H9 (cell line): ENCODE data around the gene PREPL. TPM values are rescaled to one million over a fixed set of nuclear protein-coding genes. Genes with fewer than 3 reads are reported as not detected.

Experiments used
- DNase-seq: peaks from one replicate; pipeline ENCODE4 v3.0.0-alpha.2; 2017
- H2AFZ ChIP-seq: one replicate; pipeline ENCODE4 v1.6.1; 2013; ENCODE audit warnings: mild to moderate bottlenecking, low read length, control low read depth, moderate library complexity
- H2AK5ac ChIP-seq: 2 replicates; pipeline ENCODE4 v1.6.1; 2013; ENCODE audit warnings: low read length, control low read depth, mixed read lengths; ENCODE audit not compliant: insufficient read length
- H2BK120ac ChIP-seq: one replicate; pipeline ENCODE4 v1.6.1; 2013; ENCODE audit warnings: low read depth, mild to moderate bottlenecking, low read length, control low read depth, inconsistent platforms; ENCODE audit not compliant: poor library complexity, severe bottlenecking
- H2BK12ac ChIP-seq: 2 replicates; pipeline ENCODE4 v1.6.1; 2013; ENCODE audit warnings: low read length, control low read depth, mixed read lengths, low read depth; ENCODE audit not compliant: insufficient read length
- H2BK15ac ChIP-seq: 2 replicates; pipeline ENCODE4 v1.6.1; 2013; ENCODE audit warnings: low read depth, low read length, control low read depth
- H2BK20ac ChIP-seq: one replicate; pipeline ENCODE4 v1.6.1; 2013; ENCODE audit warnings: low read depth, mild to moderate bottlenecking, low read length, control low read depth, inconsistent platforms; ENCODE audit not compliant: poor library complexity, severe bottlenecking
- H2BK5ac ChIP-seq: 2 replicates; pipeline ENCODE4 v1.6.1; 2013; ENCODE audit warnings: low read length, control low read depth, mixed read lengths; ENCODE audit not compliant: insufficient read length
- H3K14ac ChIP-seq: 2 replicates; pipeline ENCODE4 v1.6.1; 2013; ENCODE audit warnings: low read length, control low read depth; ENCODE audit not compliant: insufficient read depth
- H3K18ac ChIP-seq: 2 replicates; pipeline ENCODE4 v1.6.1; 2013; ENCODE audit warnings: low read depth, mild to moderate bottlenecking, mixed read lengths, low read length, control low read depth; ENCODE audit not compliant: insufficient read length
- H3K23ac ChIP-seq: 2 replicates; pipeline ENCODE4 v1.6.1; 2013; ENCODE audit warnings: low read length, control low read depth, mixed read lengths, low read depth; ENCODE audit not compliant: insufficient read length
- H3K23me2 ChIP-seq: 2 replicates; pipeline ENCODE4 v1.6.1; 2013; ENCODE audit warnings: low read depth, mild to moderate bottlenecking, mixed read lengths, low read length, control low read depth; ENCODE audit not compliant: insufficient read length, poor library complexity, severe bottlenecking
- H3K27ac ChIP-seq: 2 replicates; pipeline ENCODE4 v1.5.1; 2013; ENCODE audit warnings: low read length, control low read depth, mixed read lengths, low read depth; ENCODE audit not compliant: insufficient read length
- H3K27me3 ChIP-seq: 2 replicates; pipeline ENCODE4 v1.6.1; 2013; ENCODE audit warnings: low read length, control low read depth, inconsistent platforms; ENCODE audit not compliant: insufficient read depth
- H3K4ac ChIP-seq: 2 replicates; pipeline ENCODE4 v1.6.1; 2013; ENCODE audit warnings: low read depth, mild to moderate bottlenecking, control low read depth, inconsistent platforms, low read length, moderate library complexity
- H3K4me1 ChIP-seq: 2 replicates; pipeline ENCODE4 v1.6.1; 2013; ENCODE audit warnings: low read length, control low read depth, inconsistent platforms; ENCODE audit not compliant: insufficient read depth
- H3K4me2 ChIP-seq: 2 replicates; pipeline ENCODE4 v1.6.1; 2013; ENCODE audit warnings: low read length, control low read depth, mixed read lengths; ENCODE audit not compliant: insufficient read length, insufficient read depth
- H3K56ac ChIP-seq: 2 replicates; pipeline ENCODE4 v1.6.1; 2013; ENCODE audit warnings: low read depth, mild to moderate bottlenecking, mixed read lengths, low read length, control low read depth; ENCODE audit not compliant: insufficient read length
- H3K79me1 ChIP-seq: 2 replicates; pipeline ENCODE4 v1.6.1; 2013; ENCODE audit warnings: low read depth, mild to moderate bottlenecking, moderate library complexity, low read length, control low read depth, inconsistent platforms; ENCODE audit not compliant: insufficient read depth, poor library complexity, severe bottlenecking
- H3K79me2 ChIP-seq: 2 replicates; pipeline ENCODE4 v1.6.1; 2013; ENCODE audit warnings: low read length, control low read depth, inconsistent platforms; ENCODE audit not compliant: insufficient read depth
- H3K9ac ChIP-seq: 2 replicates; pipeline ENCODE4 v1.6.1; 2013; ENCODE audit warnings: low read length, control low read depth, mixed read lengths; ENCODE audit not compliant: insufficient read length; ENCODE audit errors: extremely low read depth
- H3K9me3 ChIP-seq: one replicate; pipeline ENCODE4 v1.6.1; 2013; ENCODE audit warnings: low read depth, low read length, inconsistent platforms; ENCODE audit not compliant: control insufficient read depth
- H3T11ph ChIP-seq: one replicate; pipeline ENCODE4 v1.6.1; 2013; ENCODE audit warnings: mild to moderate bottlenecking, low read length, control low read depth, inconsistent platforms
- H4K20me1 ChIP-seq: one replicate; pipeline ENCODE4 v1.6.1; 2013; ENCODE audit not compliant: control insufficient read depth, insufficient read length, insufficient read depth
- H4K5ac ChIP-seq: 2 replicates; pipeline ENCODE4 v1.6.1; 2013; ENCODE audit warnings: low read depth, mild to moderate bottlenecking, mixed read lengths, low read length, control low read depth; ENCODE audit not compliant: insufficient read length
- H4K8ac ChIP-seq: replicated peaks from 2 replicates; pipeline ENCODE4 v1.6.1; 2013; ENCODE audit warnings: low read length, control low read depth, mixed read lengths, low read depth; ENCODE audit not compliant: insufficient read length
- H4K91ac ChIP-seq: 2 replicates; pipeline ENCODE4 v1.6.1; 2013; ENCODE audit warnings: low read depth, mild to moderate bottlenecking, moderate library complexity, mixed read lengths, low read length, control low read depth; ENCODE audit not compliant: insufficient read length
- H3K27ac Mint-ChIP-seq, 3 experiments: 2 replicates in 2 of 3; 3 replicates in 1 of 3; pipeline ENCODE4 v1.8.0; 2020 to 2021; ENCODE audit warnings: mixed read lengths in 3 of 3, mild to moderate bottlenecking in 1 of 3, moderate library complexity in 1 of 3
- H3K27me3 Mint-ChIP-seq: 2 replicates; pipeline ENCODE4 v1.8.0; 2021; ENCODE audit warnings: low read depth, mild to moderate bottlenecking, moderate library complexity, mixed read lengths
- H3K36me3 Mint-ChIP-seq, 3 experiments: 2 replicates in 2 of 3; 3 replicates in 1 of 3; pipeline ENCODE4 v1.8.0; 2020 to 2021; ENCODE audit warnings: low read depth in 3 of 3, mixed read lengths in 3 of 3; ENCODE audit not compliant: insufficient read depth in 1 of 3
- H3K4me1 Mint-ChIP-seq, 2 experiments: 2 replicates each; pipeline ENCODE4 v1.8.0; 2020; ENCODE audit warnings: mixed read lengths in 2 of 2
- H3K4me3 Mint-ChIP-seq, 2 experiments: 2 replicates in 1 of 2; 3 replicates in 1 of 2; pipeline ENCODE4 v1.8.0; 2020 to 2021; ENCODE audit warnings: mild to moderate bottlenecking in 2 of 2, mixed read lengths in 2 of 2, moderate library complexity in 1 of 2
- H3K9me3 Mint-ChIP-seq, 2 experiments: 2 replicates in 1 of 2; 3 replicates in 1 of 2; pipeline ENCODE4 v1.8.0; 2020; ENCODE audit warnings: mild to moderate bottlenecking in 2 of 2, mixed read lengths in 2 of 2, moderate library complexity in 1 of 2
- WGBS: extraction: QIAGEN DNeasy Blood & Tissue Kit; methylation state at CpG from one replicate; pipeline ENCODE4 v1.1.7; 2013; ENCODE audit warnings: missing lambda C conversion rate, low lambda C conversion rate, mixed read lengths; ENCODE audit not compliant: insufficient read length; ENCODE audit errors: extremely low coverage; 5-methylcytosine and 5-hydroxymethylcytosine counted together
- total RNA-seq: library from RNA; stranded (reverse); gene quantifications from 2 replicates; pipeline ENCODE4 v1.2.1, GENCODE V29; 2021
- TF ChIP-seq, protein P1 (sequence below): fragments of 200-600 bp; sonication (generic); conservative IDR thresholded peaks from 3 replicates; pipeline ENCODE4 v1.8.0; 2021; ENCODE audit warnings: antibody characterized with exemption, mild to moderate bottlenecking

Gene PREPL
- total RNA-seq, 1 experiment from 2014 or later = 30.1 TPM

GRCh38 chr2:44305882-44306281 lies 55.4 kb downstream of the PREPL start:
- H4K8ac ChIP-seq = no peak overlapping the region
- no peaks in the 10 kb centered on the region for H4K20me1 ChIP-seq
- Mint-ChIP-seq H3K4me1 (peaks cover 5 to 6% of the 10 kb centered on the region in 2 experiments; a peak in 3 of 4 replicates), H3K4me3 (no peak overlapping the region), H3K36me3 (peaks cover 13 to 18% (median 15%) of the 10 kb centered on the region in 3 experiments), H3K27ac (no peak overlapping the region), H3K27me3 (no peaks in the 10 kb centered on the region), H3K9me3 (peaks cover 16 to 21% of the 10 kb centered on the region in 2 experiments)
- H2BK120ac ChIP-seq = no peak overlapping the region
- H2BK12ac ChIP-seq = no peak overlapping the region
- H3K23me2 ChIP-seq = no peaks in the 10 kb centered on the region
- DNase-seq = no peak
- no peaks in the 10 kb centered on the region for H3K79me1 ChIP-seq
- no peak overlapping the region for H2AK5ac ChIP-seq
- H4K5ac ChIP-seq = no peak overlapping the region
- H3K56ac ChIP-seq = no peak overlapping the region
- H3K14ac ChIP-seq = no peak overlapping the region
- WGBS = no CpG with 5 or more reads among the region's 7 CpGs
- H2BK20ac ChIP-seq = no peak overlapping the region
- H3K4me1 ChIP-seq = no peaks in the 10 kb centered on the region; the same call in 1 of the 2 replicates
- H4K91ac ChIP-seq = no peak overlapping the region
- no peak overlapping the region for H3K18ac ChIP-seq
- no peak overlapping the region for H3K4ac ChIP-seq
- no peak overlapping the region for H3K27ac ChIP-seq
- H2BK15ac ChIP-seq = no peak overlapping the region
- no peak overlapping the region for H2AFZ ChIP-seq
- no peak overlapping the region for H3K23ac ChIP-seq
- no peak overlapping the region for H2BK5ac ChIP-seq
- H3K9ac ChIP-seq = no peak overlapping the region
- no peak overlapping the region for H3T11ph ChIP-seq
- no peaks in the 10 kb centered on the region for H3K79me2 ChIP-seq
- TF ChIP-seq, protein P1, sequence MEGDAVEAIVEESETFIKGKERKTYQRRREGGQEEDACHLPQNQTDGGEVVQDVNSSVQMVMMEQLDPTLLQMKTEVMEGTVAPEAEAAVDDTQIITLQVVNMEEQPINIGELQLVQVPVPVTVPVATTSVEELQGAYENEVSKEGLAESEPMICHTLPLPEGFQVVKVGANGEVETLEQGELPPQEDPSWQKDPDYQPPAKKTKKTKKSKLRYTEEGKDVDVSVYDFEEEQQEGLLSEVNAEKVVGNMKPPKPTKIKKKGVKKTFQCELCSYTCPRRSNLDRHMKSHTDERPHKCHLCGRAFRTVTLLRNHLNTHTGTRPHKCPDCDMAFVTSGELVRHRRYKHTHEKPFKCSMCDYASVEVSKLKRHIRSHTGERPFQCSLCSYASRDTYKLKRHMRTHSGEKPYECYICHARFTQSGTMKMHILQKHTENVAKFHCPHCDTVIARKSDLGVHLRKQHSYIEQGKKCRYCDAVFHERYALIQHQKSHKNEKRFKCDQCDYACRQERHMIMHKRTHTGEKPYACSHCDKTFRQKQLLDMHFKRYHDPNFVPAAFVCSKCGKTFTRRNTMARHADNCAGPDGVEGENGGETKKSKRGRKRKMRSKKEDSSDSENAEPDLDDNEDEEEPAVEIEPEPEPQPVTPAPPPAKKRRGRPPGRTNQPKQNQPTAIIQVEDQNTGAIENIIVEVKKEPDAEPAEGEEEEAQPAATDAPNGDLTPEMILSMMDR = no peak
- H3K27me3 ChIP-seq = no peaks in the 10 kb centered on the region
- H3K4me2 ChIP-seq = no peak overlapping the region
- peaks cover 17% of the 10 kb centered on the region for H3K9me3 ChIP-seq
